ENCODE measurements around the gene SNX17. TPM values are rescaled to one million over a fixed set of nuclear protein-coding genes. Genes with fewer than 3 reads are reported as not detected.

Gene SNX17
- total RNA-seq, 4 donors from 2014 or later = 47.2 to 91.5 (median 56.3) TPM

DNA sequence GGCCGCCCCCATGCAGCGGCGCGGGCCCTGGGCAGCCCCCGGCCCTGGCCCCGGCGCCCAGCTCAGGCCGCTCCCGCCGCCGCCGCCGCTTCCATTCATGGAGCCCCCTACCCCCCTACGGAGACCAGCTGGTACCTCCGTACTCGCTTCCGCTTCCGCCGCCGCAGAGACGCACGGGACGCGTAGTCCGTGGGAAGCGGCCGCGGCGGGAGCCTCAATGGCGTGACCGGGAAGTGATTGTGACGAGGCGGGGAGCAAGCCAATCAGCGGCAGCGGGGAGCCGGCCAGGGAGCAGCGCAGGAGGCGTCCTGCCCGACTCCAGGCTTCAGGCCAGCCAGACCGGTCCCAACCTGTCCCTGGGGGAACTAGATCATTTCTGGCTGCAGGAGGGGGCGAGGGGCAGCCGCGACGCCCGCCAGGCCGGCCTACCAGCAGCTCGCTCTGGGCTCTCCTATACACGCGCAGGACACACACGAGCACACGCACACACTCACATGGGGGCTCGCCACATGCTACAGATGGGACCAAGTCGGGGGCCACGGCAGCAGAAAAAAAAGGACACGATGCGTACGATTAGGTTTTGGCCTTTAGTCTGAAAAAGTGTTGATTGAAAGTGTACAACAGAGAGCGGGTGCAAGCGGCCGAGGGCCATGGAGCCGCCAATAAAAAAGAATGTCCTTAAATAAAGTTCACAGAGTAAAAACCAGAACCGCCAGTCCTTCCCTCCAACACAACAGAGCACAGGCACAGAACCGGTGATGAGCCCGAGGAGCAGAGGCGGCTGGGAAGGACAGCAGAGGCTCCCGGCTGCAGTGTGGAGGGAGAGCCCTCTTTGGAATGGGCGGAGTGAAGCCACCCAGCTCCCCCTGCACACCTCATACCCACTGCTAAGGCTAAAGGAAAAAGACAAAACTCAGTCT lies 10.5 kb downstream of the SNX17 start, which contains the start of gene ZNF513:
Gene ZNF513 (minus strand): TSS at position 109 of the 920 bp plus-strand sequence. CDS start 208 bp downstream, outside the sequence.
- in situ Hi-C loops (cut with MboI; ENCODE audit: low sequenced_read_pairs in 4 of 4) (no loop called here), intact Hi-C loops (cut with DNase I; ENCODE audit: low total_unique reads) (loop anchor here (1.0 to 2.0 kb wide), 4 partner anchors 11 to 58 kb away; partner anchors contain the start of genes EIF2B4, MPV17, NRBP1 and PPM1G)
- H3K27ac ChIP-seq = peak within 1 kb of the TSS; percentile 84 to 91 (median 88)
- no peaks in the 10 kb centered on the region for H3K9me3 ChIP-seq
- TF ChIP-seq, protein P1, sequence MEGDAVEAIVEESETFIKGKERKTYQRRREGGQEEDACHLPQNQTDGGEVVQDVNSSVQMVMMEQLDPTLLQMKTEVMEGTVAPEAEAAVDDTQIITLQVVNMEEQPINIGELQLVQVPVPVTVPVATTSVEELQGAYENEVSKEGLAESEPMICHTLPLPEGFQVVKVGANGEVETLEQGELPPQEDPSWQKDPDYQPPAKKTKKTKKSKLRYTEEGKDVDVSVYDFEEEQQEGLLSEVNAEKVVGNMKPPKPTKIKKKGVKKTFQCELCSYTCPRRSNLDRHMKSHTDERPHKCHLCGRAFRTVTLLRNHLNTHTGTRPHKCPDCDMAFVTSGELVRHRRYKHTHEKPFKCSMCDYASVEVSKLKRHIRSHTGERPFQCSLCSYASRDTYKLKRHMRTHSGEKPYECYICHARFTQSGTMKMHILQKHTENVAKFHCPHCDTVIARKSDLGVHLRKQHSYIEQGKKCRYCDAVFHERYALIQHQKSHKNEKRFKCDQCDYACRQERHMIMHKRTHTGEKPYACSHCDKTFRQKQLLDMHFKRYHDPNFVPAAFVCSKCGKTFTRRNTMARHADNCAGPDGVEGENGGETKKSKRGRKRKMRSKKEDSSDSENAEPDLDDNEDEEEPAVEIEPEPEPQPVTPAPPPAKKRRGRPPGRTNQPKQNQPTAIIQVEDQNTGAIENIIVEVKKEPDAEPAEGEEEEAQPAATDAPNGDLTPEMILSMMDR (IDR thresholded peaks at IDR 0.05 in 4 of 5, conservative IDR thresholded peaks at IDR 0.05 in 1 of 5) = no peak
- TF ChIP-seq POLR2A (IDR thresholded peaks at IDR 0.05) = peak; percentile 63 to 68
- H3K36me3 ChIP-seq = peaks cover 0 to 68% of the 10 kb centered on the region in 2 donors
- H3K4me3 ChIP-seq = peak within 1 kb of the TSS; percentile 59 to 77 (median 70)
- ATAC-seq (peak; percentile 95), DNase-seq (peak; percentile 96 to 97)
- H3K4me1 ChIP-seq = peaks cover 18 to 19% of the 10 kb centered on the region in 2 donors
- H3K27me3 ChIP-seq = no peaks in the 10 kb centered on the region

DNA sequence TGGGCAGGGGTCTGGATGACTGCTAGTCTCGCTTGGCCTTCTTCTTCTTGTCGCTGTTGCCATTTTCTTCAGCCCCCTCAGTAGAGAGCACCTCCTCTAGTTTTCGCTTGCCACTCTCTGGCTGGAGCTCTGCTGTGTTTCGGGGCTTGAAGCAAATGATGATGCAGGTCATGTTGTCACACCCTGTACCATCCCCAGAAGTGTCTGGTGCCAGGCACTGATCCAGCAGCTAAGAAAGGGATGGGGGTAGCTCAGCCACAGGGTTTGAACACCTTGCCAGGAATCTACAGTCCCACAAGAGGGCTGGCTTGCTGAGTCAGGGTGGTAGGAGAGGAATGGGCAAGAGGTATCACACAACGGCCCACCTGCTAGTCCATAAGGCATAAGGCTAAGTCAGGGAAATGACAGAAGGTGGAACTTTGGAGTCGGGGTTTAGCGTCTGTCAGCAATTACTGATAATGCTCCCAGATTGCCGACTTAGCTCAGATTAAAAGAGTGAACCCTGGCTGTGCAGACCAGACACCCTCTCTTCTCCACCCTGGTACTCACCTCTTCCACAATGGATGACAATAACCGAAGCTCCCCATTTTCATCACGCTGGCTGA lies 11.3 kb downstream of the SNX17 start:
- H3K36me3 ChIP-seq = peaks cover 0 to 68% of the 10 kb centered on the region in 2 donors
- H3K27ac ChIP-seq = peak overlapping the region; percentile 84 to 91 (median 88)
- no peak for DNase-seq
- peak overlapping the region in 2 of 4 donors; percentile 59 to 66 for H3K4me3 ChIP-seq
- in situ Hi-C loops (cut with MboI; ENCODE audit: low sequenced_read_pairs in 4 of 4) = no loop called here
- H3K9me3 ChIP-seq = no peaks in the 10 kb centered on the region
- peaks cover 18 to 19% of the 10 kb centered on the region in 2 donors for H3K4me1 ChIP-seq
- no peak for ATAC-seq
- intact Hi-C loops (cut with DNase I; ENCODE audit: low total_unique reads) = loop anchor here (2.0 kb wide), 3 partner anchors 27 to 59 kb away; partner anchors contain the start of genes MPV17, NRBP1 and PPM1G
- no peaks in the 10 kb centered on the region for H3K27me3 ChIP-seq
- no peak for TF ChIP-seq POLR2A (IDR thresholded peaks at IDR 0.05)
- TF ChIP-seq, protein P1 (IDR thresholded peaks at IDR 0.05 in 4 of 5, conservative IDR thresholded peaks at IDR 0.05 in 1 of 5) = no peak

DNA sequence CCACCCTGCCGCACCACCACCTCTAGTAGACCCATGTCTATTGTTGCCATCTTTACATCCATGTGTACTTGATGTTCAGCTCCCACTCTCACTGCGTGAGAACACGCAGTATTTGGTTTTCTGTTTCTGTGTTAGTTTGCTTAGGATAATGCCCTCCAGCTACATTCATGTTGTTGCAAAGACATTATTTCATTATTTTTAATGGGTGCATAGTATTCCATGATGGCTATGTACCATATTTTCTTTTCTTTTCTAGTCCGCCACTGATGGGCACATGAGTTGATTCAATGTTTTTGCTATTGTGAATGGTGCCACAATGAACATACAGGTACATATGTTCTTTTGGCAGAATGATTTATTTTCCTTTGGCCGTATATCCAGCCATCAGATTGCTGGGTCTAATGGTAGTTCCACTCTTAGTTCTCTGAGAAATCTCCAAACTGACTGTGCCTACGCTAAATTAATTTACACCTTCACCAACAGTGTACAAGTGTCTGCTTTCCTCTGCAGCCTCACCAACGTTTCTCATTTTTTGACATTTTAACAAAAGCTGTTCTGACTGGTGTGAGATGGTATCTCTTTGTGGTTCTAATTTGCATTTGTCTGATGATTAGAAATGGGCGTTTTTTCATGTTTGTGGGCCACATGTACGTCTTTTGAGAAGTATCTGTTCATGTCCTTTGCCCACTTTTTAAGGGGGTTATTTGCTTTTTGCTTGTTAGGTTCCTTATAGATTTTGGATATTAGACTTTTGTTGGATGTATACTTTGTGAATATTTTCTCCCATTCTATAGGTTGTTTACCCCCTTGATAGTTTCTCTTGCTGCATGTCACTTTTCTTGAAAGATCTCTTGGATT lies 20.6 kb downstream of the SNX17 start:
- H3K9me3 ChIP-seq = no peaks in the 10 kb centered on the region
- H3K27me3 ChIP-seq = no peaks in the 10 kb centered on the region
- H3K4me3 ChIP-seq = no peak overlapping the region
- in situ Hi-C loops (cut with MboI; ENCODE audit: low sequenced_read_pairs in 4 of 4) (no loop called here), intact Hi-C loops (cut with DNase I; ENCODE audit: low total_unique reads) (no loop called here)
- H3K36me3 ChIP-seq = peaks cover 0 to 13% of the 10 kb centered on the region in 2 donors
- TF ChIP-seq, protein P1 (IDR thresholded peaks at IDR 0.05 in 4 of 5, conservative IDR thresholded peaks at IDR 0.05 in 1 of 5) = no peak
- no peak for TF ChIP-seq POLR2A (IDR thresholded peaks at IDR 0.05)
- H3K4me1 ChIP-seq = no peaks in the 10 kb centered on the region
- H3K27ac ChIP-seq = no peak overlapping the region
- ATAC-seq = no peak
- no peak for DNase-seq

DNA sequence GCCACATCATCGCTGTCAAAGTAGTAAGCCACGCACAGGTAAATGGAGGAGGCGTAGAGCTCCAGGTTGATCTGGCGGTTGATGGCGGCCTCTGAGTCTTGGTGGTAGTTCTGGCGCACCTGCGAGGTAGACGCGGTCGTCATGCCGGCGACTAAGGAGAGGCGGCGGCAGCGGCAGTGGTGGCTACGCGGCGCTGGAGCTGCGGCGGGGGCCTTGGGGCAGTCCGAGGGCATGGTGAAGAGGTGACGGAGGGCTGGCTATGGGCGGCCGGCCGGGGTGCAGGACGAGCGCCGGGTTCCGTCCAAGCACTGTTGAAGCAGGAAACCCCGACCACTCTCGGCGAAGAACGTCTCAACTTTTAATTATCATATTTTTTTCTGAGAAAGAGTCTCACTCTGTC lies 22.8 kb downstream of the SNX17 start:
- ATAC-seq (no peak), DNase-seq (no peak)
- H3K27me3 ChIP-seq = no peaks in the 10 kb centered on the region
- no peaks in the 10 kb centered on the region for H3K4me1 ChIP-seq
- in situ Hi-C loops (cut with MboI; ENCODE audit: low sequenced_read_pairs in 4 of 4) (no loop called here), intact Hi-C loops (cut with DNase I; ENCODE audit: low total_unique reads) (no loop called here)
- H3K4me3 ChIP-seq = no peak overlapping the region
- TF ChIP-seq, protein P1 (IDR thresholded peaks at IDR 0.05 in 4 of 5, conservative IDR thresholded peaks at IDR 0.05 in 1 of 5) = no peak
- no peak for TF ChIP-seq POLR2A (IDR thresholded peaks at IDR 0.05)
- no peaks in the 10 kb centered on the region for H3K9me3 ChIP-seq
- H3K27ac ChIP-seq = no peak overlapping the region
- H3K36me3 ChIP-seq = peaks cover 0 to 3% of the 10 kb centered on the region in 2 donors

Measured in gastrocnemius medialis (tissue), 4 donors.